ENCODE results near the gene DHRSX. TPM values are rescaled to one million over a fixed set of nuclear protein-coding genes. Genes with fewer than 3 reads are reported as not detected.
A peak's percentile ranks its signal among the peaks of the same experiment; 100 is the strongest.
"Not testable (repeated sequence)": the region's sequence is repeated elsewhere in the genome, so short reads cannot be mapped to it uniquely, and the experiment has no call there.

DHRSX gene
- total RNA-seq, 2 donors from 2014 or later = 36.5 to 45.4 TPM

DNA sequence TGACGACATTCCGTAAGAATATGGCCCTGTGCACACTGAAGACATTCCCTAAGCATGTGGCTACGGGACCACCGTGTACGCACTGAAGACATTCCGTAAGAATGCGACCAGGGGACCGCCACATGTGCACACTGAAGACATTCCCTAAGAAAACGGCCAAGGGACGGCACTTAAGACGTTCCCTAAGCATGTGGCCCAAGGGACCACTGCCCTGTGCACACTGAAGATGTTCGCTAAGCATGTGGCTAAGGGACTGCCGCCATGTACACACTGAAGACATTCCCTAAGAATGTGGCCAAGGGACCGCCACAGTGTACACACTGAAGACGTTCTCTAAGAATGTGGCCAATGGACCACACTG lies 21.4 kb downstream of the DHRSX start:
- peaks cover 2% of the 10 kb centered on the region for H3K4me1 Mint-ChIP-seq
- H3K27ac Mint-ChIP-seq = no peak overlapping the region
- Histone ChIP-seq H3K4me3 (ENCODE audit: low read length) (no peak overlapping the region), H3K36me3 (ENCODE audit: control insufficient read depth, insufficient read depth, low read length) (peaks cover 3% of the 10 kb centered on the region), H3K9me3 (ENCODE audit: control insufficient read depth, low read length) (peaks cover 8% of the 10 kb centered on the region), H3K27ac (ENCODE audit: low read depth, low read length) (no peak overlapping the region), H3K4me1 (ENCODE audit: control insufficient read depth, insufficient read depth, low read length) (no peaks in the 10 kb centered on the region), H3K27me3 (ENCODE audit: control insufficient read depth, insufficient read depth, low read length, poor library complexity, severe bottlenecking) (no peaks in the 10 kb centered on the region), H3K9ac (ENCODE audit: extremely low read depth, low read length, poor library complexity, severe bottlenecking) (no peak overlapping the region)
- H3K27me3 Mint-ChIP-seq (ENCODE audit: insufficient read depth) = no peaks in the 10 kb centered on the region
- no peak for DNase-seq
- H3K4me3 Mint-ChIP-seq = no peak overlapping the region
- no peak for TF ChIP-seq CTCF (conservative IDR thresholded peaks at IDR 0.05)
- H3K9me3 Mint-ChIP-seq = peaks cover 11% of the 10 kb centered on the region
- WGBS, 2 experiments (ENCODE audit: insufficient coverage in 1 of 2, insufficient read length in 1 of 2) = 96 to 99% methylated on average over 14 to 15 of the region's 15 CpGs
- peaks cover 31% of the 10 kb centered on the region for H3K36me3 Mint-ChIP-seq (ENCODE audit: low read depth)

GRCh38 chrX:2478546-2479419 lies 22.0 kb downstream of the DHRSX start:
- WGBS, 2 experiments (ENCODE audit: insufficient coverage in 1 of 2, insufficient read length in 1 of 2) = 92 to 94% methylated on average over 21 of the region's 21 CpGs
- TF ChIP-seq CTCF (conservative IDR thresholded peaks at IDR 0.05) = no peak
- Histone ChIP-seq H3K4me3 (ENCODE audit: low read length) (no peak overlapping the region), H3K4me1 (ENCODE audit: control insufficient read depth, insufficient read depth, low read length) (no peaks in the 10 kb centered on the region), H3K9ac (ENCODE audit: extremely low read depth, low read length, poor library complexity, severe bottlenecking) (no peak overlapping the region), H3K9me3 (ENCODE audit: control insufficient read depth, low read length) (peaks cover 8% of the 10 kb centered on the region), H3K27me3 (ENCODE audit: control insufficient read depth, insufficient read depth, low read length, poor library complexity, severe bottlenecking) (no peaks in the 10 kb centered on the region), H3K27ac (ENCODE audit: low read depth, low read length) (no peak overlapping the region), H3K36me3 (ENCODE audit: control insufficient read depth, insufficient read depth, low read length) (peaks cover 3% of the 10 kb centered on the region)
- peak; percentile 45 for DNase-seq
- Mint-ChIP-seq H3K27me3 (ENCODE audit: insufficient read depth) (no peaks in the 10 kb centered on the region), H3K36me3 (ENCODE audit: low read depth) (peaks cover 28% of the 10 kb centered on the region), H3K27ac (no peak overlapping the region), H3K4me1 (no peaks in the 10 kb centered on the region), H3K9me3 (peaks cover 11% of the 10 kb centered on the region), H3K4me3 (no peak overlapping the region)

DNA sequence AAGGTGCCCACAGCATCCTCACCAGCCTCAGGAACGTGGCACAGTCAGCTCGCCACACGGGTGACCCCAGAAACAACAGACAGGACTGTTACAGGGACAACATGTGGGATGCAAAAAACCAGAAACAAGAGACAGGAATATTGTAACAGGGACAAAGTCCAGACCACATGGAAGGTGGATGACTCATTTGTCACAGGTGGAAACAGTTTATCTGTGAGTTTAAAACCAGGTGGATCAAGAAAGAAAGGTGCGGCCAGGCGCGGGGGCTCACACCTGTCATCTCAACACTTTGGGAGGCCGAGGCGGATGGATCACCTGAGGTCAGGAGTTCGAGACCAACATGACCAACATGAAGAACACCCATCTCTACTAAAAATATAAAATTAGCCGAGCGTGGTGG lies 23.5 kb downstream of the DHRSX start:
- not testable (repeated sequence) for H3K27ac Mint-ChIP-seq

More for the DNA sequence above, 23.5 kb downstream of the DHRSX start:
- not testable (repeated sequence) for H3K27me3 ChIP-seq (ENCODE audit: control insufficient read depth, insufficient read depth, low read length, poor library complexity, severe bottlenecking); H3K36me3 ChIP-seq (ENCODE audit: control insufficient read depth, insufficient read depth, low read length); H3K9me3 ChIP-seq (ENCODE audit: control insufficient read depth, low read length); H3K4me3 ChIP-seq (ENCODE audit: low read length); H3K27ac ChIP-seq (ENCODE audit: low read depth, low read length); H3K4me1 ChIP-seq (ENCODE audit: control insufficient read depth, insufficient read depth, low read length); H3K9ac ChIP-seq (ENCODE audit: extremely low read depth, low read length, poor library complexity, severe bottlenecking); H3K4me3 Mint-ChIP-seq; H3K27me3 Mint-ChIP-seq (ENCODE audit: insufficient read depth); H3K4me1 Mint-ChIP-seq
- Mint-ChIP-seq H3K36me3 (ENCODE audit: low read depth) (peaks cover 25% of the 10 kb centered on the region), H3K9me3 (peaks cover 11% of the 10 kb centered on the region)
- 85 to 95% methylated on average over 7 to 9 of the region's 11 CpGs for WGBS, 2 experiments (ENCODE audit: insufficient coverage in 1 of 2, insufficient read length in 1 of 2)
- DNase-seq = peak; percentile 21

Measured in endodermal cell (in vitro differentiated cells).